SK-N-SH treated with all-trans-retinoic acid at 6 μM for 48 hours (cell line): Measurements from ENCODE around the gene MMP20.

Experiments used
- ATAC-seq: fragments of 200-7000 bp; cut with Tn5 transposase; 3 replicates; pipeline ENCODE4 v1.9.1; 2020; ENCODE audit warnings: mild to moderate bottlenecking, moderate library complexity
- ARNTL ChIP-seq: fragments of 450-650 bp; formaldehyde crosslinking; IDR thresholded peaks from 2 replicates; pipeline ENCODE4 v1.5.0; 2020; ENCODE audit warnings: low read depth, mild to moderate bottlenecking, moderate library complexity, borderline replicate concordance
- CREB5 ChIP-seq: fragments of 250-450 bp; sonication (Bioruptor Pico); IDR thresholded peaks from 2 replicates; pipeline ENCODE4 v1.5.1; 2020; ENCODE audit warnings: low read depth, mild to moderate bottlenecking, moderate library complexity
- CSDC2 ChIP-seq: fragments of 250-450 bp; sonication (Bioruptor Pico); IDR thresholded peaks from 2 replicates; pipeline ENCODE4 v1.5.0; 2020; ENCODE audit warnings: mild to moderate bottlenecking, moderate library complexity
- CSRNP3 ChIP-seq: fragments of 250-450 bp; sonication (Bioruptor Pico); IDR thresholded peaks from 2 replicates; pipeline ENCODE4 v1.5.1; 2021; ENCODE audit warnings: mild to moderate bottlenecking, moderate library complexity
- GLIS3 ChIP-seq: fragments of 250-450 bp; sonication (Bioruptor Pico); IDR thresholded peaks from 2 replicates; pipeline ENCODE4 v1.5.0; 2020; ENCODE audit warnings: mild to moderate bottlenecking, moderate library complexity
- ISL1 ChIP-seq: fragments of 250-450 bp; sonication (Bioruptor Pico); IDR thresholded peaks from 2 replicates; pipeline ENCODE4 v2.1.2; 2022; ENCODE audit warnings: mild to moderate bottlenecking, moderate library complexity
- OSR1 ChIP-seq: fragments of 250-450 bp; sonication (Bioruptor Pico); IDR thresholded peaks from 2 replicates; pipeline ENCODE4 v1.8.0; 2022; ENCODE audit warnings: moderate library complexity, mild to moderate bottlenecking, inconsistent platforms
- PATZ1 ChIP-seq: fragments of 250-450 bp; sonication (Bioruptor Pico); IDR thresholded peaks from 2 replicates; pipeline ENCODE4 v1.8.0; 2020; ENCODE audit warnings: mild to moderate bottlenecking, moderate library complexity, borderline replicate concordance
- POU6F1 ChIP-seq: fragments of 250-450 bp; sonication (Bioruptor Pico); IDR thresholded peaks from 2 replicates; pipeline ENCODE4 v1.8.0; 2021; ENCODE audit warnings: low read depth, mild to moderate bottlenecking, moderate library complexity, borderline replicate concordance
- PPARA ChIP-seq: fragments of 250-450 bp; sonication (Bioruptor Pico); IDR thresholded peaks from 2 replicates; pipeline ENCODE4 v1.5.0; 2020; ENCODE audit warnings: mild to moderate bottlenecking, borderline replicate concordance
- RARB ChIP-seq: fragments of 250-450 bp; sonication (Bioruptor Pico); IDR thresholded peaks from 2 replicates; pipeline ENCODE4 v1.8.0; 2021; ENCODE audit warnings: mild to moderate bottlenecking, moderate library complexity
- SNAI2 ChIP-seq: fragments of 250-450 bp; sonication (Bioruptor Pico); IDR thresholded peaks from 2 replicates; pipeline ENCODE4 v1.5.0; 2020; ENCODE audit warnings: mild to moderate bottlenecking, moderate library complexity
- TCF4 ChIP-seq: fragments of 250-450 bp; sonication (Bioruptor Pico); IDR thresholded peaks from 2 replicates; pipeline ENCODE4 v1.8.0; 2021; ENCODE audit warnings: mild to moderate bottlenecking, moderate library complexity, borderline replicate concordance
- TOX ChIP-seq: fragments of 250-450 bp; sonication (Bioruptor Pico); IDR thresholded peaks from 2 replicates; pipeline ENCODE4 v1.8.0; 2021; ENCODE audit warnings: mild to moderate bottlenecking, moderate library complexity, borderline replicate concordance
- TSHZ2 ChIP-seq: fragments of 250-450 bp; sonication (Bioruptor Pico); IDR thresholded peaks from 2 replicates; pipeline ENCODE4 v1.5.0; 2020; ENCODE audit warnings: mild to moderate bottlenecking, moderate library complexity
- ZC3H10 ChIP-seq: fragments of 250-450 bp; sonication (Bioruptor Pico); IDR thresholded peaks from 2 replicates; pipeline ENCODE4 v1.5.1; 2021; ENCODE audit warnings: mild to moderate bottlenecking, moderate library complexity
- ZFP3 ChIP-seq: fragments of 250-450 bp; sonication (Bioruptor Pico); IDR thresholded peaks from 2 replicates; pipeline ENCODE4 v1.5.0; 2020; ENCODE audit warnings: mild to moderate bottlenecking, moderate library complexity
- ZFP30 ChIP-seq: fragments of 450-650 bp; formaldehyde crosslinking; IDR thresholded peaks from 2 replicates; pipeline ENCODE4 v1.5.0; 2022; ENCODE audit warnings: mild to moderate bottlenecking, moderate library complexity
- ZNF565 ChIP-seq: fragments of 450-650 bp; formaldehyde crosslinking; conservative IDR thresholded peaks from 2 replicates; pipeline ENCODE4 v1.5.0; 2020; ENCODE audit warnings: low read depth, mild to moderate bottlenecking, moderate library complexity
- ZNF70 ChIP-seq: fragments of 450-650 bp; formaldehyde crosslinking; IDR thresholded peaks from 2 replicates; pipeline ENCODE4 v1.5.0; 2020; ENCODE audit warnings: mild to moderate bottlenecking, moderate library complexity
- ZNF8 ChIP-seq: fragments of 450-650 bp; formaldehyde crosslinking; IDR thresholded peaks from 2 replicates; pipeline ENCODE4 v1.5.0; 2020; ENCODE audit warnings: mild to moderate bottlenecking, moderate library complexity

Gene MMP20

GRCh38 chr11:102560555-102561011 is 64.5 kb downstream of the MMP20 start:
- TF ChIP-seq GLIS3 (CRISPR knock-in tag) (no peak), RARB (no peak), ZFP3 (CRISPR knock-in tag) (no peak), TSHZ2 (CRISPR knock-in tag) (no peak), ZNF565 (no peak), PPARA (CRISPR knock-in tag) (no peak), CREB5 (CRISPR knock-in tag) (no peak), ARNTL (CRISPR knock-in tag) (no peak), POU6F1 (CRISPR knock-in tag) (no peak), CSRNP3 (no peak), ZC3H10 (CRISPR knock-in tag) (no peak), ZNF8 (CRISPR knock-in tag) (no peak), TOX (CRISPR knock-in tag) (no peak), TCF4 (CRISPR knock-in tag) (no peak), CSDC2 (CRISPR knock-in tag) (no peak), ZFP30 (CRISPR knock-in tag) (no peak), ZNF70 (no peak), ISL1 (CRISPR knock-in tag) (no peak), OSR1 (CRISPR knock-in tag) (no peak), SNAI2 (CRISPR knock-in tag) (no peak)
- TF ChIP-seq, all 23 proteins: peak for 0

GRCh38 chr11:102559839-102560238 is 65.3 kb downstream of the MMP20 start:
- TF ChIP-seq CSRNP3 = no peak
- ATAC-seq = no peak

More at GRCh38 chr11:102560555-102561011, 64.5 kb downstream of the MMP20 start:
- peak; percentile 72 for ATAC-seq

- no peak for ATAC-seq
- TF ChIP-seq ISL1 (CRISPR knock-in tag) (no peak), PPARA (CRISPR knock-in tag) (no peak), CREB5 (CRISPR knock-in tag) (no peak), TSHZ2 (CRISPR knock-in tag) (no peak), POU6F1 (CRISPR knock-in tag) (no peak), ZNF70 (no peak), GLIS3 (CRISPR knock-in tag) (no peak), PATZ1 (CRISPR knock-in tag) (no peak)
Observed at GRCh38 chr11:102555091-102555490, 70.0 kb downstream of the MMP20 start.
